ENCODE data around the gene HDAC9.

Gene HDAC9

GRCh38 chr7:18786796-18787195 lies 291.2 kb downstream of the HDAC9 start:
- DNase-seq (ENCODE audit: low read depth in 2 of 2), result no peak

GRCh38 chr7:18788026-18788425 lies 292.5 kb downstream of the HDAC9 start:
- DNase-seq (ENCODE audit: low read depth in 2 of 2), result no peak

GRCh38 chr7:18792871-18793595 lies 297.5 kb downstream of the HDAC9 start:
- DNase-seq (ENCODE audit: low read depth in 2 of 2), result no peak

GRCh38 chr7:18796216-18796615 lies 300.7 kb downstream of the HDAC9 start:
- no peak for DNase-seq (ENCODE audit: low read depth in 2 of 2)

- DNase-seq (ENCODE audit: low read depth in 2 of 2), result no peak
These were observed 302.7 kb downstream of the HDAC9 start for GRCh38 chr7:18798088-18798906.

- no peak for DNase-seq (ENCODE audit: low read depth in 2 of 2)
These were observed 304.4 kb downstream of the HDAC9 start for GRCh38 chr7:18799899-18800298.

- DNase-seq (ENCODE audit: low read depth in 2 of 2), result no peak
These were observed 308.4 kb downstream of the HDAC9 start for GRCh38 chr7:18803923-18804322.

- no peak for DNase-seq (ENCODE audit: low read depth in 2 of 2)
These were observed 310.6 kb downstream of the HDAC9 start for GRCh38 chr7:18806177-18806576.

- no peak for DNase-seq (ENCODE audit: low read depth in 2 of 2)
These were observed 312.5 kb downstream of the HDAC9 start for GRCh38 chr7:18808026-18808425.

- DNase-seq (ENCODE audit: low read depth in 2 of 2), result no peak
These were observed 319.9 kb downstream of the HDAC9 start for GRCh38 chr7:18815261-18815960.

GRCh38 chr7:18820981-18821380 lies 325.4 kb downstream of the HDAC9 start:
- no peak for DNase-seq (ENCODE audit: low read depth in 2 of 2)

GRCh38 chr7:18821554-18821953 lies 326.0 kb downstream of the HDAC9 start:
- DNase-seq (ENCODE audit: low read depth in 2 of 2), result no peak

GRCh38 chr7:18824157-18824556 lies 328.6 kb downstream of the HDAC9 start:
- no peak for DNase-seq (ENCODE audit: low read depth in 2 of 2)

GRCh38 chr7:18828260-18828993 lies 332.9 kb downstream of the HDAC9 start:
- no peak for DNase-seq (ENCODE audit: low read depth in 2 of 2)

GRCh38 chr7:18828994-18829857 lies 333.7 kb downstream of the HDAC9 start:
- DNase-seq (ENCODE audit: low read depth in 2 of 2), result no peak

GRCh38 chr7:18829858-18830285 lies 334.3 kb downstream of the HDAC9 start:
- DNase-seq (ENCODE audit: low read depth in 2 of 2), result no peak

GRCh38 chr7:18831419-18831818 lies 335.9 kb downstream of the HDAC9 start:
- DNase-seq (ENCODE audit: low read depth in 2 of 2), result no peak

GRCh38 chr7:18831943-18832342 lies 336.4 kb downstream of the HDAC9 start:
- DNase-seq (ENCODE audit: low read depth in 2 of 2), result no peak

- DNase-seq (ENCODE audit: low read depth in 2 of 2), result no peak
These were observed 339.0 kb downstream of the HDAC9 start for GRCh38 chr7:18834577-18834976.

GRCh38 chr7:18835001-18835690 lies 339.6 kb downstream of the HDAC9 start:
- no peak for DNase-seq (ENCODE audit: low read depth in 2 of 2)

Measured in stimulated activated CD8-positive, alpha-beta memory T cell treated with anti-CD3 and anti-CD28 coated beads, Interleukin-7, amount 100 ng/mL, for 1 hour (primary cell).